ENCODE data around the gene PTCH2. TPM values are rescaled to one million over a fixed set of nuclear protein-coding genes. Genes with fewer than 3 reads are reported as not detected.

Gene PTCH2
- total and polyA plus RNA-seq, 2 of the 13 experiments (the other 11 are each of a cell fraction or from before 2014, with no cell fraction given) = 0.60 to 1.5 TPM

- 0 out of 2 replicates have a peak, but pooled peaks have one; percentile 15 for TF ChIP-seq ARID5B (CRISPR knock-in tag; IDR thresholded peaks at IDR 0.05)
- TF ChIP-seq JUND (CRISPR knock-in tag; IDR thresholded peaks at IDR 0.05) = no peak
- no peak for TF ChIP-seq HNRNPLL (IDR thresholded peaks at IDR 0.05; ENCODE audit: low read depth, low read length, poor library complexity, severe bottlenecking)
- TF ChIP-seq ZNF652 (CRISPR knock-in tag; IDR thresholded peaks at IDR 0.05; ENCODE audit: borderline replicate concordance, low read depth) = no peak
- no peak for TF ChIP-seq ATF5 (CRISPR knock-in tag; IDR thresholded peaks at IDR 0.05; ENCODE audit: low read depth)
- TF ChIP-seq SRY (CRISPR knock-in tag; IDR thresholded peaks at IDR 0.05) = no peak
- no peak for TF ChIP-seq CENPT (CRISPR knock-in tag; IDR thresholded peaks at IDR 0.05; ENCODE audit: low read depth)
- TF ChIP-seq ZNF276 (CRISPR knock-in tag; IDR thresholded peaks at IDR 0.05; ENCODE audit: low read depth) = no peak
- no peak for TF ChIP-seq TARDBP (CRISPR knock-in tag; IDR thresholded peaks at IDR 0.05)
- no peak for TF ChIP-seq ZNF678 (CRISPR knock-in tag; IDR thresholded peaks at IDR 0.05)
- TF ChIP-seq PRDM4 (CRISPR knock-in tag; IDR thresholded peaks at IDR 0.05; ENCODE audit: borderline replicate concordance) = no peak
- no peak for TF ChIP-seq ZNF737 (CRISPR knock-in tag; IDR thresholded peaks at IDR 0.05; ENCODE audit: borderline replicate concordance)
- TF ChIP-seq RCOR2 (CRISPR knock-in tag; IDR thresholded peaks at IDR 0.05) = no peak
- TF ChIP-seq GMEB2 (CRISPR knock-in tag; IDR thresholded peaks at IDR 0.05; ENCODE audit: low read depth) = no peak
- TF ChIP-seq ZNF143 (CRISPR knock-in tag; IDR thresholded peaks at IDR 0.05) = no peak
- 0 out of 2 replicates have a peak, but pooled peaks have one; percentile 34 for TF ChIP-seq GATAD1 (CRISPR knock-in tag; IDR thresholded peaks at IDR 0.05)
Observed at GRCh38 chr1:44835738-44836675, 7.0 kb downstream of the PTCH2 start (continued).

All from HepG2 (cell line).